Lung (tissue), 12 donors: ENCODE results near the gene PPM1F. TPM values are rescaled to one million over a fixed set of nuclear protein-coding genes. Genes with fewer than 3 reads are reported as not detected.

ENCODE experiments used
- ATAC-seq: fragments of 200-7000 bp; cut with Tn5 transposase; one replicate; pipeline ENCODE4 v1.9.1; 2020; ENCODE audit warnings: moderate number of reproducible peaks; ENCODE audit not compliant: insufficient read depth, low FRiP score
- DNase-seq, 3 donors: peaks; one replicate each; pipeline ENCODE4 v3.0.0-alpha.2; 2013 to 2017
- H3K27ac ChIP-seq, 2 donors: one replicate each; pipeline ENCODE4 v1.5.1; 2013; ENCODE audit warnings: mild to moderate bottlenecking in 2 of 2, moderate library complexity in 2 of 2, control low read depth in 1 of 2, inconsistent platforms in 1 of 2, low read depth in 1 of 2, low read length in 1 of 2
- H3K27me3 ChIP-seq, 3 donors: one replicate each; pipeline ENCODE4 v1.5.1; 2013; ENCODE audit warnings: low read length in 2 of 3; ENCODE audit not compliant: control insufficient read depth in 3 of 3, insufficient read depth in 3 of 3
- H3K36me3 ChIP-seq, 4 donors: one replicate each; pipeline ENCODE4 v1.5.1; 2013; ENCODE audit warnings: low read length in 4 of 4, mild to moderate bottlenecking in 1 of 4, moderate library complexity in 1 of 4; ENCODE audit not compliant: control insufficient read depth in 4 of 4, insufficient read depth in 4 of 4
- H3K4me1 ChIP-seq, 5 donors: one replicate each; pipeline ENCODE4 v1.5.1; 2013; ENCODE audit warnings: low read length in 5 of 5, mild to moderate bottlenecking in 2 of 5, moderate library complexity in 1 of 5; ENCODE audit not compliant: control insufficient read depth in 5 of 5, insufficient read depth in 5 of 5
- H3K4me3 ChIP-seq: one replicate; pipeline ENCODE4 v1.5.1; 2013; ENCODE audit warnings: mild to moderate bottlenecking, control low read depth, moderate library complexity
- H3K9ac ChIP-seq, 2 donors: one replicate each; pipeline ENCODE4 v1.5.1; 2013; ENCODE audit warnings: low read length in 2 of 2, control low read depth in 1 of 2; ENCODE audit not compliant: insufficient read depth in 1 of 2
- H3K9me3 ChIP-seq, 4 donors: one replicate each; pipeline ENCODE4 v1.5.1; 2013; ENCODE audit warnings: low read length in 3 of 4, mild to moderate bottlenecking in 1 of 4, moderate library complexity in 1 of 4; ENCODE audit not compliant: control insufficient read depth in 4 of 4, insufficient read depth in 3 of 4
- CTCF ChIP-seq: IDR thresholded peaks from 2 replicates; pipeline ENCODE4 v1.5.1; 2012; ENCODE audit warnings: mild to moderate bottlenecking; ENCODE audit errors: control extremely low read depth, extremely low read depth
- WGBS, 2 donors: extraction: QIAGEN DNeasy Blood & Tissue Kit; methylation state at CpG; one replicate each; pipeline ENCODE4 v1.1.7; 2013; 5-methylcytosine and 5-hydroxymethylcytosine counted together
- polyA plus RNA-seq, 2 donors: library from polyadenylated mRNA; stranded (reverse); fragments of 200-250 nt; gene quantifications; one replicate each; pipeline ENCODE4 v1.2.1, GENCODE V29; 2013
- total RNA-seq, 2 donors: library from RNA; depleted of rRNA in 1 of 2; stranded (reverse); fragments of >200 nt in 1 of 2; gene quantifications; one replicate each; pipeline ENCODE4 v1.2.1, GENCODE V29; 2014 to 2021
- donor health status: control.
- donor health status: control.
- donor health status: Bipolar disorder and iron deficiency.
- donor health status: healthy.
- donor health status: DM: yes; HTN: yes; CAD: no.

The PPM1F gene
- total and polyA plus RNA-seq, 4 donors, result 25.8 to 62.4 (median 32.6) TPM

- ATAC-seq (no peak), DNase-seq (no peak)
- 29 to 51% methylated on average over 15 of the region's 15 CpGs for WGBS, 2 donors
- H3K9ac ChIP-seq, result no peak overlapping the region
- H3K36me3 ChIP-seq, result peaks cover 5 to 23% (median 8%) of the 10 kb centered on the region in 4 donors
- no peaks in the 10 kb centered on the region for H3K9me3 ChIP-seq
- no peaks in the 10 kb centered on the region for H3K27me3 ChIP-seq
- H3K4me3 ChIP-seq, result no peak overlapping the region
- peak overlapping the region; percentile 38 to 98 for H3K27ac ChIP-seq
- no peak for TF ChIP-seq CTCF
- peaks cover 0 to 25% (median 13%) of the 10 kb centered on the region in 5 donors for H3K4me1 ChIP-seq
Measured at GRCh38 chr22:21936151-21936775, 16.4 kb downstream of the PPM1F start.

DNA sequence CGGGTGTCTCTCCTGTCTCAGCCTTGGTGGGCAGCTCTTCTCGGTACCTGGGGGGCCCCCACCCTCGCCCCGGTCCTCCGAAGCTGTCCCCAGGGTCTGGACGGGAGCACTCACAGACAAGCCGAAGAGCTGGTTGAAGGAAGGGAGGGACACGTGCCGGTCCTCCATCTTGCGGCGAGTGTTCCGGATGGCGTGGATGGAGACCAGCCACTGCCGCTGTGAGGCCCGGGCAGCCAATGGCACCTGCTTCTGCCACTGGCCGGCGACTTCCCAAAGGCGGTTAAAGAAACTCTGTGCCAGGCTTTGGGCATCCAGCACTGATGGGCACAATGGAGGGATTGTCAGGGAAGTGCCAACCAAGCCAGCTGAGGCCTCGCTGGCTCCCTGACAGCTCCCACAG lies 18.7 kb downstream of the PPM1F start:
- Histone ChIP-seq H3K9me3 (no peaks in the 10 kb centered on the region), H3K36me3 (peaks cover 11 to 37% (median 16%) of the 10 kb centered on the region in 4 donors), H3K27me3 (no peaks in the 10 kb centered on the region), H3K27ac (no peak overlapping the region), H3K4me3 (no peak overlapping the region), H3K4me1 (peaks cover 0 to 21% (median 13%) of the 10 kb centered on the region in 5 donors), H3K9ac (no peak overlapping the region)
- WGBS, 2 donors, result 97 to 98% methylated on average over 19 of the region's 19 CpGs
- DNase-seq (no peak), ATAC-seq (no peak)
- no peak for TF ChIP-seq CTCF

DNA sequence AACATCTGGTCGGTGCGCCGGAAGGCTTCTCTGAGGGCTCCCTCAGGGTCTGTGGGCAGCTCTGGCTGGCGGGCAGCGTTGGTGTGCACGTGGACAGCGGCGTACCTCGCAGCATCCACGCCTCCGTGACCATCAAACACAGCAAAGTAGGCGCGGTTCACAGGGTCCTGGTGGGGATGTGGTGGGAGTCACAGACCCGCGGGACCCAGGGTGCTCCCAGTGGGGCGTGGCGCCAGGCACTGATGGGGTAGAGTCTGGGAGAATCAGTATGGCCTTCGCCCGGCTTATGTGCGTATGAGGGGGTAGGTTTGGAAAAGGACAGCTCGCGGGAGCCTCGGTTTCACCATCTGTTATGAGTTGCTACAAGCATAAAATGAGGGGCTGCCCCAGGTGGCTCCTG lies 19.2 kb downstream of the PPM1F start:
- Histone ChIP-seq H3K36me3 (peaks cover 11 to 39% (median 16%) of the 10 kb centered on the region in 4 donors), H3K27me3 (no peaks in the 10 kb centered on the region), H3K9me3 (no peaks in the 10 kb centered on the region), H3K4me3 (no peak overlapping the region), H3K4me1 (peaks cover 0 to 18% (median 13%) of the 10 kb centered on the region in 5 donors), H3K27ac (no peak overlapping the region), H3K9ac (no peak overlapping the region)
- TF ChIP-seq CTCF, result no peak
- 95% methylated on average over 23 of the region's 23 CpGs for WGBS, 2 donors
- no peak for ATAC-seq
- no peak for DNase-seq

- DNase-seq (no peak), ATAC-seq (no peak)
- H3K27ac ChIP-seq, result no peak overlapping the region
- no peak for TF ChIP-seq CTCF
- no peak overlapping the region for H3K9ac ChIP-seq
- no peak overlapping the region for H3K4me3 ChIP-seq
- peaks cover 11 to 48% (median 18%) of the 10 kb centered on the region in 4 donors for H3K36me3 ChIP-seq
- H3K9me3 ChIP-seq, result no peaks in the 10 kb centered on the region
- WGBS, 2 donors, result 92 to 100% methylated on average over 3 of the region's 3 CpGs
- H3K27me3 ChIP-seq, result no peaks in the 10 kb centered on the region
- H3K4me1 ChIP-seq, result peaks cover 0 to 12% (median 8%) of the 10 kb centered on the region in 5 donors
Measured at GRCh38 chr22:21932347-21932746, 20.3 kb downstream of the PPM1F start.
